ENCODE results near the gene KLHL7.

The KLHL7 gene

GRCh38 chr7:23167691-23168090, 62.1 kb downstream of the KLHL7 start:
- Histone ChIP-seq H3K9me3 (ENCODE audit: control insufficient read depth, low read length) (no peaks in the 10 kb centered on the region), H3K14ac (ENCODE audit: low read length in 2 of 2) (no peak overlapping the region), H3K9ac (ENCODE audit: low read length) (no peak overlapping the region), H3K36me3 (ENCODE audit: control insufficient read depth in 1 of 2, insufficient read depth in 2 of 2, low read depth in 1 of 2, low read length in 2 of 2) (peaks cover 2 to 24% of the 10 kb centered on the region in 2 experiments), H3K27ac (ENCODE audit: low read length, poor library complexity, severe bottlenecking) (no peak overlapping the region), H3K4ac (ENCODE audit: low read depth in 1 of 2, low read length in 2 of 2) (no peak overlapping the region), H3K27me3 (ENCODE audit: control insufficient read depth in 1 of 2, insufficient read depth in 1 of 2, low read length in 2 of 2) (no peaks in the 10 kb centered on the region), H2BK15ac (ENCODE audit: low read depth, poor library complexity, severe bottlenecking) (no peak overlapping the region), H2BK120ac (ENCODE audit: low read depth, low read length) (no peak overlapping the region), H2AK5ac (ENCODE audit: low read length, severe bottlenecking) (no peak overlapping the region), H3K23ac (ENCODE audit: low read length in 2 of 2) (no peak overlapping the region), H2BK5ac (ENCODE audit: low read depth, low read length, poor library complexity, severe bottlenecking) (no peak overlapping the region), H3K4me2 (ENCODE audit: low read length, poor library complexity, severe bottlenecking) (no peak overlapping the region), H2AFZ (ENCODE audit: low read depth, low read length) (no peak overlapping the region), H3K79me1 (replicated peaks; ENCODE audit: low read length, poor library complexity, severe bottlenecking) (no peaks in the 10 kb centered on the region), H2BK12ac (ENCODE audit: low read length in 2 of 2) (no peak overlapping the region), H3K4me1 (ENCODE audit: control insufficient read depth, insufficient read depth, low read depth, low read length) (no peaks in the 10 kb centered on the region), H4K91ac (ENCODE audit: low read length) (no peak overlapping the region), H3K18ac (ENCODE audit: low read depth in 1 of 2, low read length in 2 of 2) (no peak overlapping the region), H3K4me3 (ENCODE audit: insufficient read depth in 1 of 2, low read depth in 1 of 2, low read length in 2 of 2) (no peak overlapping the region), H4K8ac (ENCODE audit: low read length) (no peak overlapping the region)
- 95% methylated on average over 2 of the region's 5 CpGs for WGBS
- DNase-seq = no peak

GRCh38 chr7:23168111-23168885, 62.7 kb downstream of the KLHL7 start:
- H3K18ac ChIP-seq (ENCODE audit: low read depth in 1 of 2, low read length in 2 of 2) = no peak overlapping the region

GRCh38 chr7:23175938-23176337, 70.4 kb downstream of the KLHL7 start:
- Histone ChIP-seq H3K9me3 (ENCODE audit: control insufficient read depth, low read length) (no peaks in the 10 kb centered on the region), H3K23ac (ENCODE audit: low read length in 2 of 2) (no peak overlapping the region), H3K14ac (ENCODE audit: low read length in 2 of 2) (no peak overlapping the region), H3K27ac (ENCODE audit: low read length, poor library complexity, severe bottlenecking) (no peak overlapping the region), H3K4me2 (ENCODE audit: low read length, poor library complexity, severe bottlenecking) (no peak overlapping the region), H3K18ac (ENCODE audit: low read depth in 1 of 2, low read length in 2 of 2) (no peak overlapping the region), H2AK5ac (ENCODE audit: low read length, severe bottlenecking) (no peak overlapping the region), H2BK5ac (ENCODE audit: low read depth, low read length, poor library complexity, severe bottlenecking) (no peak overlapping the region), H4K91ac (ENCODE audit: low read length) (no peak overlapping the region), H3K4me3 (ENCODE audit: insufficient read depth in 1 of 2, low read depth in 1 of 2, low read length in 2 of 2) (no peak overlapping the region), H3K27me3 (ENCODE audit: control insufficient read depth in 1 of 2, insufficient read depth in 1 of 2, low read length in 2 of 2) (no peaks in the 10 kb centered on the region), H3K4ac (ENCODE audit: low read depth in 1 of 2, low read length in 2 of 2) (no peak overlapping the region), H2BK12ac (ENCODE audit: low read length in 2 of 2) (no peak overlapping the region), H2AFZ (ENCODE audit: low read depth, low read length) (no peak overlapping the region), H3K4me1 (ENCODE audit: control insufficient read depth, insufficient read depth, low read depth, low read length) (no peaks in the 10 kb centered on the region), H3K79me1 (replicated peaks; ENCODE audit: low read length, poor library complexity, severe bottlenecking) (no peaks in the 10 kb centered on the region), H2BK120ac (ENCODE audit: low read depth, low read length) (no peak overlapping the region), H3K9ac (ENCODE audit: low read length) (no peak overlapping the region), H4K8ac (ENCODE audit: low read length) (no peak overlapping the region), H3K36me3 (ENCODE audit: control insufficient read depth in 1 of 2, insufficient read depth in 2 of 2, low read depth in 1 of 2, low read length in 2 of 2) (peaks cover 0 to 11% of the 10 kb centered on the region in 2 experiments), H2BK15ac (ENCODE audit: low read depth, poor library complexity, severe bottlenecking) (no peak overlapping the region)
- no peak for DNase-seq
- WGBS = 87% methylated on average over 2 of the region's 2 CpGs

More at GRCh38 chr7:23168111-23168885, 62.7 kb downstream of the KLHL7 start:
- Histone ChIP-seq H2AFZ (ENCODE audit: low read depth, low read length) (no peak overlapping the region), H2BK5ac (ENCODE audit: low read depth, low read length, poor library complexity, severe bottlenecking) (no peak overlapping the region), H4K8ac (ENCODE audit: low read length) (no peak overlapping the region), H3K27me3 (ENCODE audit: control insufficient read depth in 1 of 2, insufficient read depth in 1 of 2, low read length in 2 of 2) (no peaks in the 10 kb centered on the region), H3K23ac (ENCODE audit: low read length in 2 of 2) (no peak overlapping the region), H3K4ac (ENCODE audit: low read depth in 1 of 2, low read length in 2 of 2) (no peak overlapping the region), H3K9me3 (ENCODE audit: control insufficient read depth, low read length) (no peaks in the 10 kb centered on the region), H4K91ac (ENCODE audit: low read length) (no peak overlapping the region), H3K27ac (ENCODE audit: low read length, poor library complexity, severe bottlenecking) (no peak overlapping the region), H2BK15ac (ENCODE audit: low read depth, poor library complexity, severe bottlenecking) (no peak overlapping the region), H3K14ac (ENCODE audit: low read length in 2 of 2) (no peak overlapping the region), H2BK120ac (ENCODE audit: low read depth, low read length) (no peak overlapping the region), H2BK12ac (ENCODE audit: low read length in 2 of 2) (no peak overlapping the region), H2AK5ac (ENCODE audit: low read length, severe bottlenecking) (no peak overlapping the region), H3K9ac (ENCODE audit: low read length) (no peak overlapping the region), H3K4me1 (ENCODE audit: control insufficient read depth, insufficient read depth, low read depth, low read length) (no peaks in the 10 kb centered on the region), H3K4me2 (ENCODE audit: low read length, poor library complexity, severe bottlenecking) (no peak overlapping the region), H3K36me3 (ENCODE audit: control insufficient read depth in 1 of 2, insufficient read depth in 2 of 2, low read depth in 1 of 2, low read length in 2 of 2) (peaks cover 2 to 24% of the 10 kb centered on the region in 2 experiments), H3K4me3 (ENCODE audit: insufficient read depth in 1 of 2, low read depth in 1 of 2, low read length in 2 of 2) (no peak overlapping the region), H3K79me1 (replicated peaks; ENCODE audit: low read length, poor library complexity, severe bottlenecking) (no peaks in the 10 kb centered on the region)
- DNase-seq = no peak
- WGBS = 86% methylated on average over 7 of the region's 8 CpGs

GRCh38 chr7:23181684-23182553, 76.3 kb downstream of the KLHL7 start, which contains the start of gene NUP42:
NUP42 (plus strand) TSS chr7:23182048; CDS start chr7:23182086, 38 bp downstream.
- Histone ChIP-seq H3K14ac (ENCODE audit: low read length in 2 of 2) (peak within 1 kb of the TSS in 1 of 2 experiments; percentile 19), H2BK120ac (ENCODE audit: low read depth, low read length) (peak within 1 kb of the TSS; percentile 52), H4K91ac (ENCODE audit: low read length) (peak within 1 kb of the TSS; percentile 41), H3K4me3 (ENCODE audit: insufficient read depth in 1 of 2, low read depth in 1 of 2, low read length in 2 of 2) (peak within 1 kb of the TSS; percentile 90 to 91), H2AFZ (ENCODE audit: low read depth, low read length) (peak within 1 kb of the TSS; percentile 86), H3K27me3 (ENCODE audit: control insufficient read depth in 1 of 2, insufficient read depth in 1 of 2, low read length in 2 of 2) (no peaks in the 10 kb centered on the region), H2BK12ac (ENCODE audit: low read length in 2 of 2) (no peak within 1 kb of the TSS), H3K18ac (ENCODE audit: low read depth in 1 of 2, low read length in 2 of 2) (peak within 1 kb of the TSS; percentile 65 to 72), H2BK5ac (ENCODE audit: low read depth, low read length, poor library complexity, severe bottlenecking) (no peak within 1 kb of the TSS), H3K4me1 (ENCODE audit: control insufficient read depth, insufficient read depth, low read depth, low read length) (peaks cover 5% of the 10 kb centered on the region), H3K23ac (ENCODE audit: low read length in 2 of 2) (no peak within 1 kb of the TSS), H3K9ac (ENCODE audit: low read length) (peak within 1 kb of the TSS; percentile 94), H3K27ac (ENCODE audit: low read length, poor library complexity, severe bottlenecking) (peak within 1 kb of the TSS; percentile 78), H3K4me2 (ENCODE audit: low read length, poor library complexity, severe bottlenecking) (peak within 1 kb of the TSS; percentile 94), H3K4ac (ENCODE audit: low read depth in 1 of 2, low read length in 2 of 2) (peak within 1 kb of the TSS; percentile 52 to 84), H2AK5ac (ENCODE audit: low read length, severe bottlenecking) (no peak within 1 kb of the TSS), H3K36me3 (ENCODE audit: control insufficient read depth in 1 of 2, insufficient read depth in 2 of 2, low read depth in 1 of 2, low read length in 2 of 2) (peaks cover 0 to 19% of the 10 kb centered on the region in 2 experiments), H2BK15ac (ENCODE audit: low read depth, poor library complexity, severe bottlenecking) (peak within 1 kb of the TSS; percentile 33), H3K79me1 (replicated peaks; ENCODE audit: low read length, poor library complexity, severe bottlenecking) (no peaks in the 10 kb centered on the region), H3K9me3 (ENCODE audit: control insufficient read depth, low read length) (no peaks in the 10 kb centered on the region), H4K8ac (ENCODE audit: low read length) (peak within 1 kb of the TSS; percentile 99)
- under 1% methylated on average over 63 of the region's 63 CpGs for WGBS
- peak; percentile 100 for DNase-seq

Measured in mesenchymal stem cell (in vitro differentiated cells and primary cell).